Kidney epithelial cell (primary cell): ENCODE measurements around the gene HNRNPA2B1. TPM values are rescaled to one million over a fixed set of nuclear protein-coding genes. Genes with fewer than 3 reads are reported as not detected.

Source experiments
- DNase-seq: peaks from one replicate; pipeline ENCODE4 v3.0.0-alpha.2; 2010; ENCODE audit warnings: low read depth
- H3K27me3 ChIP-seq: 2 replicates; pipeline ENCODE4 v1.6.0; 2011; ENCODE audit warnings: low read length; ENCODE audit not compliant: control insufficient read depth, insufficient read depth
- H3K36me3 ChIP-seq: 2 replicates; pipeline ENCODE4 v1.5.1; 2011; ENCODE audit warnings: low read length; ENCODE audit not compliant: control insufficient read depth, insufficient read depth
- H3K4me3 ChIP-seq: 2 replicates; pipeline ENCODE4 v1.5.1; 2011; ENCODE audit warnings: low read depth, mild to moderate bottlenecking, control low read depth, low read length
- total RNA-seq: library from RNA; depleted of rRNA; stranded (reverse); fragments of >200 nt; gene quantifications from 2 replicates; pipeline ENCODE4 v1.2.3, GENCODE V29; 2015
- TF ChIP-seq, protein P1 (sequence below): IDR thresholded peaks from 2 replicates; pipeline ENCODE4 v1.5.1; 2011; ENCODE audit warnings: mild to moderate bottlenecking, moderate library complexity, low read length, control low read depth, inconsistent platforms; ENCODE audit not compliant: insufficient read depth, poor library complexity, severe bottlenecking

The HNRNPA2B1 gene
- total RNA-seq, result 131 and 133 TPM in 2 replicates

DNA sequence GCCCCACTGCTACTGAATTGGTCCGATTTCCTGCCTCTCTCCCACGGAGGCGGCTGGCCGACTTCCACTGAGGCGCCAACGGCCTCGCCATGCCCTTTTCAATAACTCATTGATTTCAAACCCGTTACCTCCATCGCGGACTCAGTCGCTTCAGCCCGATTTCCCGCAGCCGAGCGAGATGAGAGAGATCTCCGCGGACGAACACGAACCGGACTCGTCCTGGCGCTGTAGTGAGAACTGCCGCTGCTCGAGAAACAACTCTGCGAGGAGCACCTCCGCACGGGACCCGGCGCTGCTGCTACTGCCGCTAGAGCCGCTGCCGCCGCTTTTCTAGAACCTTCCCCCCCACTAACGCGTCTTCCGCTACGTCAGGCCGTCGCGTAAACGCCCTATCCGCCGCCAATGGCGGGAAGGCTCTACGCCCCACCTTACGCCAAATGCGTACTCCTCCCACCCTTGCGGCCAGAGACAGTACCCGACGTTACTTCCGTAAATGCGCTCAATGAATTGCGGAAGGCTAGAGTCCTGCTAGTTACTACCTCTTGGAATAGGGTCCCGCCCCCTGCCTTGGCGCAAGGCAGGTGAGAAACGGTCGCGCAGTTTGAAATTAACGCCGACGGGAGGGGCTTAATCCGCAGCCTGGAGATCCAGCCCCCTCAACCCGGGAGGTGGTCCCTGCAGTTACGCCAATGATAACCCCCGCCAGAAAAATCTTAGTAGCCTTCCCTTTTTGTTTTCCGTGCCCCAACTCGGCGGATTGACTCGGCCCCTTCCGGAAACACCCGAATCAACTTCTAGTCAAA, at the start of gene HNRNPA2B1:
Gene HNRNPA2B1 (minus strand): TSS at position 303 of the 803 bp plus-strand sequence. CDS start 169 bp downstream, at position 134.
- DNase-seq, result peak; percentile 84
- Histone ChIP-seq H3K4me3 (peak within 1 kb of the TSS; percentile 100), H3K36me3 (peaks cover 2% of the 10 kb centered on the region), H3K27me3 (no peaks in the 10 kb centered on the region)
- TF ChIP-seq, protein P1, sequence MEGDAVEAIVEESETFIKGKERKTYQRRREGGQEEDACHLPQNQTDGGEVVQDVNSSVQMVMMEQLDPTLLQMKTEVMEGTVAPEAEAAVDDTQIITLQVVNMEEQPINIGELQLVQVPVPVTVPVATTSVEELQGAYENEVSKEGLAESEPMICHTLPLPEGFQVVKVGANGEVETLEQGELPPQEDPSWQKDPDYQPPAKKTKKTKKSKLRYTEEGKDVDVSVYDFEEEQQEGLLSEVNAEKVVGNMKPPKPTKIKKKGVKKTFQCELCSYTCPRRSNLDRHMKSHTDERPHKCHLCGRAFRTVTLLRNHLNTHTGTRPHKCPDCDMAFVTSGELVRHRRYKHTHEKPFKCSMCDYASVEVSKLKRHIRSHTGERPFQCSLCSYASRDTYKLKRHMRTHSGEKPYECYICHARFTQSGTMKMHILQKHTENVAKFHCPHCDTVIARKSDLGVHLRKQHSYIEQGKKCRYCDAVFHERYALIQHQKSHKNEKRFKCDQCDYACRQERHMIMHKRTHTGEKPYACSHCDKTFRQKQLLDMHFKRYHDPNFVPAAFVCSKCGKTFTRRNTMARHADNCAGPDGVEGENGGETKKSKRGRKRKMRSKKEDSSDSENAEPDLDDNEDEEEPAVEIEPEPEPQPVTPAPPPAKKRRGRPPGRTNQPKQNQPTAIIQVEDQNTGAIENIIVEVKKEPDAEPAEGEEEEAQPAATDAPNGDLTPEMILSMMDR, result no peak

GRCh38 chr7:26250239-26250638, 49.7 kb upstream of the HNRNPA2B1 start:
- Histone ChIP-seq H3K27me3 (no peaks in the 10 kb centered on the region), H3K4me3 (no peak overlapping the region), H3K36me3 (no peaks in the 10 kb centered on the region)
- TF ChIP-seq, protein P1, result no peak
- DNase-seq, result no peak

- DNase-seq, result no peak
- Histone ChIP-seq H3K27me3 (no peaks in the 10 kb centered on the region), H3K36me3 (no peaks in the 10 kb centered on the region), H3K4me3 (no peak overlapping the region)
- TF ChIP-seq, protein P1, result no peak
These were observed 44.6 kb upstream of the HNRNPA2B1 start for GRCh38 chr7:26245150-26245549.

- H3K4me3 ChIP-seq, result no peak overlapping the region
- no peak for DNase-seq
- peaks cover 4% of the 10 kb centered on the region for H3K27me3 ChIP-seq
- H3K36me3 ChIP-seq, result no peaks in the 10 kb centered on the region
- TF ChIP-seq, protein P1, result no peak
These were observed 37.5 kb upstream of the HNRNPA2B1 start for GRCh38 chr7:26238032-26238431.

GRCh38 chr7:26237035-26237807, 36.7 kb upstream of the HNRNPA2B1 start:
- H3K4me3 ChIP-seq, result no peak overlapping the region
- no peaks in the 10 kb centered on the region for H3K36me3 ChIP-seq
- H3K27me3 ChIP-seq, result peaks cover 4% of the 10 kb centered on the region
- DNase-seq, result no peak
- TF ChIP-seq, protein P1, result no peak
